Measurements from ENCODE around the gene SNAP47. TPM values are rescaled to one million over a fixed set of nuclear protein-coding genes. Genes with fewer than 3 reads are reported as not detected.
A peak's percentile ranks its signal among the peaks of the same experiment; 100 is the strongest.

SNAP47 gene
- polyA plus RNA-seq, 2 of the 4 experiments (the other 2 are of a cell fraction) = 29.6 to 39.5 TPM

- no peak for DNase-seq (ENCODE audit: low read depth in 1 of 2, low spot score in 1 of 2)
- TF ChIP-seq HES2 (IDR thresholded peaks at IDR 0.05) (no peak), GATA3 (IDR thresholded peaks at IDR 0.05; ENCODE audit: borderline replicate concordance) (no peak), POLR2AphosphoS2 (conservative IDR thresholded peaks at IDR 0.05; ENCODE audit: low read length) (no peak), FOXS1 (CRISPR knock-in tag; IDR thresholded peaks at IDR 0.05) (no peak), USF2 (IDR thresholded peaks at IDR 0.05) (no peak), ATOH8 (CRISPR knock-in tag; IDR thresholded peaks at IDR 0.05; ENCODE audit: low read depth) (no peak), JUNB (IDR thresholded peaks at IDR 0.05) (no peak), HEYL (CRISPR knock-in tag; IDR thresholded peaks at IDR 0.05) (no peak), RCOR1 (IDR thresholded peaks at IDR 0.05; ENCODE audit: low read depth, low read length) (no peak), CBX2 (IDR thresholded peaks at IDR 0.05; ENCODE audit: borderline replicate concordance, low read depth) (no peak), ZNF302 (CRISPR knock-in tag; IDR thresholded peaks at IDR 0.05) (no peak), TP53 (CRISPR knock-in tag; IDR thresholded peaks at IDR 0.05) (no peak), POLR2A (IDR thresholded peaks at IDR 0.05; ENCODE audit: low read length) (no peak), NFE2L2 (conservative IDR thresholded peaks at IDR 0.05; ENCODE audit: low read length) (no peak), HOXA7 (CRISPR knock-in tag; IDR thresholded peaks at IDR 0.05) (no peak), KDM1A (IDR thresholded peaks at IDR 0.05; ENCODE audit: low read depth) (no peak)
- no peak for ATAC-seq
- no peak for FAIRE-seq
- 93% methylated on average over 6 of the region's 8 CpGs for WGBS (ENCODE audit: missing lambda C conversion rate)
- Histone ChIP-seq H3K27ac (peak overlapping the region in 1 of 2 experiments; percentile 74; a peak in 2 of 6 replicates), H3K4me2 (no peak overlapping the region), H3K4me3 (no peak overlapping the region), H3K9me3 (no peaks in the 10 kb centered on the region), H3K4me1 (peaks cover 34% of the 10 kb centered on the region)
- ChIA-PET CTCF (interaction anchor here (0.9 to 9.8 kb wide), 3 partner anchors 11 to 184 kb away, joined by 3 to 166 read pairs (median 18); partner anchors contain the start of gene WNT9A), POLR2A (no interaction called here)
These were observed 30.2 kb downstream of the SNAP47 start for GRCh38 chr1:227765261-227766014.

GRCh38 chr1:227766015-227766634 lies 30.9 kb downstream of the SNAP47 start:
- FAIRE-seq (no peak), DNase-seq (ENCODE audit: low read depth in 1 of 2, low spot score in 1 of 2) (no peak), ATAC-seq (no peak)
- TF ChIP-seq CBX8 (IDR thresholded peaks at IDR 0.05) = no peak
- no peak for TF ChIP-seq TP53 (CRISPR knock-in tag; IDR thresholded peaks at IDR 0.05)
- TF ChIP-seq EHF (CRISPR knock-in tag; IDR thresholded peaks at IDR 0.05) = no peak
- no peak for TF ChIP-seq CBX2 (IDR thresholded peaks at IDR 0.05; ENCODE audit: borderline replicate concordance, low read depth)
- TF ChIP-seq REST (IDR thresholded peaks at IDR 0.05) = no peak
- TF ChIP-seq JUN (IDR thresholded peaks at IDR 0.05) = no peak
- TF ChIP-seq POLR2AphosphoS2 (conservative IDR thresholded peaks at IDR 0.05; ENCODE audit: low read length) = no peak
- TF ChIP-seq PBX3 (IDR thresholded peaks at IDR 0.05) = no peak
- no peak for TF ChIP-seq JUNB (IDR thresholded peaks at IDR 0.05)
- TF ChIP-seq MYC (IDR thresholded peaks at IDR 0.05; ENCODE audit: borderline replicate concordance, low read length) = no peak
- no peak for TF ChIP-seq HOXB13 (CRISPR knock-in tag; IDR thresholded peaks at IDR 0.05; ENCODE audit: low read depth)
- no peak for TF ChIP-seq FOSL2 (IDR thresholded peaks at IDR 0.05)
- TF ChIP-seq FOSL2 (CRISPR knock-in tag; IDR thresholded peaks at IDR 0.05) = no peak
- no peak for TF ChIP-seq MAX (IDR thresholded peaks at IDR 0.05)
- TF ChIP-seq RAD21 (conservative IDR thresholded peaks at IDR 0.05 in 1 of 2, IDR thresholded peaks at IDR 0.05 in 1 of 2) = no peak
- no peak for TF ChIP-seq HMGXB4 (CRISPR knock-in tag; IDR thresholded peaks at IDR 0.05; ENCODE audit: borderline replicate concordance)
- peaks cover 34% of the 10 kb centered on the region for H3K4me1 ChIP-seq
- ChIA-PET POLR2A (no interaction called here), CTCF (interaction anchor here (0.9 to 9.8 kb wide), 2 partner anchors 10 to 183 kb away, joined by 3 to 166 read pairs; partner anchors contain the start of gene WNT9A)
- 59% methylated on average over 17 of the region's 17 CpGs for WGBS (ENCODE audit: missing lambda C conversion rate)
- no peak overlapping the region for H3K4me3 ChIP-seq
- no peaks in the 10 kb centered on the region for H3K9me3 ChIP-seq
- no peak overlapping the region for H3K27ac ChIP-seq
- no peak overlapping the region for H3K4me2 ChIP-seq
